Retinal pigment epithelial cell (primary cell): ENCODE results near the gene MEAF6.

ENCODE experiments used
- DNase-seq: peaks from one replicate; pipeline ENCODE4 v3.0.0-alpha.2; 2010; ENCODE audit warnings: low read depth
- H3K4me3 ChIP-seq: 2 replicates; pipeline ENCODE4 v1.5.1; 2011; ENCODE audit warnings: mild to moderate bottlenecking, low read length, control low read depth, moderate library complexity
- CTCF ChIP-seq: conservative IDR thresholded peaks from 2 replicates; pipeline ENCODE4 v1.5.1; 2011; ENCODE audit warnings: low read depth, low read length, control low read depth, inconsistent platforms

MEAF6 gene

GRCh38 chr1:37477946-37478345, 36.6 kb downstream of the MEAF6 start:
- no peak for DNase-seq
- no peak for TF ChIP-seq CTCF
- H3K4me3 ChIP-seq = peak overlapping the region; percentile 86

- no peak for TF ChIP-seq CTCF
- no peak for DNase-seq
Observed at GRCh38 chr1:37477198-37477931, 37.2 kb downstream of the MEAF6 start.

GRCh38 chr1:37476460-37477197, 37.9 kb downstream of the MEAF6 start:
- DNase-seq = peak; percentile 54
- peak overlapping the region; percentile 86 for H3K4me3 ChIP-seq

More at GRCh38 chr1:37477198-37477931, 37.2 kb downstream of the MEAF6 start:
- H3K4me3 ChIP-seq = peak overlapping the region; percentile 86

GRCh38 chr1:37476087-37476452, 38.5 kb downstream of the MEAF6 start:
- H3K4me3 ChIP-seq = peak overlapping the region; percentile 86
- no peak for DNase-seq
- TF ChIP-seq CTCF = no peak

More at GRCh38 chr1:37476460-37477197, 37.9 kb downstream of the MEAF6 start:
- no peak for TF ChIP-seq CTCF

GRCh38 chr1:37475380-37476086, 39.0 kb downstream of the MEAF6 start:
- no peak for DNase-seq
- peak overlapping the region; percentile 86 for H3K4me3 ChIP-seq
- TF ChIP-seq CTCF = no peak

- H3K4me3 ChIP-seq = peak overlapping the region; percentile 86
- no peak for DNase-seq
- no peak for TF ChIP-seq CTCF
Observed at GRCh38 chr1:37474697-37475379, 39.7 kb downstream of the MEAF6 start.
